Head of caudate nucleus (tissue), 42 donors: ENCODE results near the gene ZNF423.

Experiments
- DNase-seq, 42 donors: peaks; one replicate each; pipeline versions ENCODE4 v3.0.0 to v3.0.0-alpha.2; 2020 to 2021; ENCODE audit warnings: mixed read lengths in 7 of 42
- intact Hi-C: fragments of 100-400 bp; cut with DNase I; formaldehyde crosslinking; loops from one replicate; pipeline ENCODE4 v1.15.0; 2022

The ZNF423 gene

GRCh38 chr16:49465661-49466528 is 390.0 kb downstream of the ZNF423 start:
- DNase-seq, result peak in 11 of 42 donors; percentile 2 to 40 (median 18)
- intact Hi-C loops, result no loop called here

DNA sequence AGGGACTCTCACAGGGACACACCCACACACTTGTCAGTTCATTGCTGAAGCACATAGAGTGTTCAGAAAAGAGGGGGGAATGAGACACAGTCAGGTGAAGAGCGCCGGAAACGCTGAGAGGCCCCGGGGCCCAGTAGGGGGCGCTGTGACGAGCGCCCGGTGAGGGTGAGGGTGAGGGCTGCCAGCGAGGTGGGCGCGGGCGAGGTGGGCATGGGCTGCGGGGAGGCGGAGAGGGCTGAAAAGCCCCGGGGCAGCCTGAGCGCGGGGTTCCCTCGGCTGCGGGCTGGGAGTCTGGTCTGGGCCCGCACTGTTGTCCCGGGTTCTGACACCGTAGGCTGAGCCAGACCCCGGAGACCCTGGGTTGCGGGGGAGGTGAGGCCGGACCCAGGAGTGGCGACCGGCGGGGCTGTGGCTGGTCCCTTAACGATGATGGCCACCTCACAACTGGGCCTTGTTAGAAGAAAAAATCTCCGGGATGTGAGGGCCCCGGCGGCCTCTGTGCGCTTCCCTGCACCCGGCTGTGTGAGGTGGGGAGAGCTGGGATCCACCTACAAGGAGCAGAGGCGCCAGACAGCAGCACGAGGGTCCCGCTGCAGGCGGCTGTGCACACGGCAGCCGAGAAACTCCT is 390.9 kb downstream of the ZNF423 start:
- peak in 12 of 42 donors; percentile 1 to 42 (median 26) for DNase-seq
- intact Hi-C loops, result no loop called here

DNA sequence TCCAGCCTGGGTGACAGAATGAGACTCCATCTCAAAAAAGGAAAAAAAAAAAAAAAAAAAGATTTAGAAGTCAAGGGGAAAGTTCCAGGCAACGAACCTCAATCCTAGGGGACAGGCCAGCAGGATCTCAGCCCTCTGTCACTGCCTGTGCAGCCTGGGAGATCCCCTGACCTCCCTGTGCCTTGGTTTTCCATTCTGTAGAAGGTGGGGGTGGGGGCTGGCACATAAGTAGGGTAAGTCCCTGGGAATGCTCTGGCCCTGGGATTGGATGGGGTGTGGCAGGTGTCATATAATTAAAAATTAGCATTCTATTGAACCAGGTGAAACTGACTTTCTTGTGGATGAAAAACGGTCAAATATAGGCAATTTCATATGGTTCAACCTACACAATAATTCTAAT is 391.8 kb downstream of the ZNF423 start:
- DNase-seq, result peak in 4 of 42 donors; percentile 3 to 13 (median 8)
- intact Hi-C loops, result no loop called here

DNA sequence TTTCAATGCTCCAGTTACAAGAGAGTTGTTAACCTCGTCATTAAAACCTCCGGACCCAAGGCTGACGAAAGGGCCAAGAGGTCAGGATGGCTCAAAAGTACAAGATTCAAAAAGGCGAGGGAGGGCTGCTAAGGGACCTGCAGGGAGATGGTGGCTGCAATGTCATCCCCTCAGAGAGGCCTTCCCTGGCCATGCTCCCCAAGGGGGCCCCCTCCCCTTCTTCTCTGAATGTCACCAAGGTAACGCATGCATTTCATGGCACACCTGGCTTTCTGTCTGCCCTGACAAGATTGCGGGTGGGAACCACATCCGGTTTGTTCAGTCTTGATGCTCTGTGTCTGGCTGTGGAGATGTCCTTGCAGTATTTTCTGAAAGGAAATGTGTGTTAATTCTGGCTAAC is 392.4 kb downstream of the ZNF423 start:
- DNase-seq, result peak in 8 of 42 donors; percentile 3 to 38 (median 18)
- intact Hi-C loops, result no loop called here

DNA sequence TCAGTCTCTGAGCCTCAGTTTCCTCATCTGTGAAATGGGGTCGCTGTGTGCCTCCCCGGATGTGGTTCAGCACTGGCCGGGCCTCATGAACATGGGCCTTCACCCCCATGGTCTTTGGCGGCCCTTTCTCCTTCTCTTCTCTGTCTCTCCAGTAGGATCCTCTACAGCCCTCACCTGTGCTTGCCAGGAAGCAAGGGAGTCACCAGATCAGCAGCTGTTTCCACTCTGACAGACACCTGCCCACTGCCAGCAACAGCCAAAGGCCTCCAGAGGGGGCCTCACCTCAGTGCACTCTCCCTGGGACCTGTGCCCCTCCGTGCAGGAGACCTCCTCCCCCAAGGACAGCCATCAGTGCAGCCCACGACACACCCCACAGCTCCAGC is 392.9 kb downstream of the ZNF423 start:
- DNase-seq, result peak in 6 of 42 donors; percentile 2 to 30 (median 20)
- intact Hi-C loops, result no loop called here

- intact Hi-C loops, result no loop called here
- peak in 8 of 42 donors; percentile 2 to 26 (median 8) for DNase-seq
Observed at GRCh38 chr16:49462362-49462988, 393.4 kb downstream of the ZNF423 start.

GRCh38 chr16:49461517-49461951 is 394.4 kb downstream of the ZNF423 start:
- intact Hi-C loops, result no loop called here
- DNase-seq, result peak in 11 of 42 donors; percentile 2 to 27 (median 14)

- peak in 8 of 42 donors; percentile 3 to 23 (median 12) for DNase-seq
- intact Hi-C loops, result no loop called here
Observed at GRCh38 chr16:49460786-49461470, 395.0 kb downstream of the ZNF423 start.

DNA sequence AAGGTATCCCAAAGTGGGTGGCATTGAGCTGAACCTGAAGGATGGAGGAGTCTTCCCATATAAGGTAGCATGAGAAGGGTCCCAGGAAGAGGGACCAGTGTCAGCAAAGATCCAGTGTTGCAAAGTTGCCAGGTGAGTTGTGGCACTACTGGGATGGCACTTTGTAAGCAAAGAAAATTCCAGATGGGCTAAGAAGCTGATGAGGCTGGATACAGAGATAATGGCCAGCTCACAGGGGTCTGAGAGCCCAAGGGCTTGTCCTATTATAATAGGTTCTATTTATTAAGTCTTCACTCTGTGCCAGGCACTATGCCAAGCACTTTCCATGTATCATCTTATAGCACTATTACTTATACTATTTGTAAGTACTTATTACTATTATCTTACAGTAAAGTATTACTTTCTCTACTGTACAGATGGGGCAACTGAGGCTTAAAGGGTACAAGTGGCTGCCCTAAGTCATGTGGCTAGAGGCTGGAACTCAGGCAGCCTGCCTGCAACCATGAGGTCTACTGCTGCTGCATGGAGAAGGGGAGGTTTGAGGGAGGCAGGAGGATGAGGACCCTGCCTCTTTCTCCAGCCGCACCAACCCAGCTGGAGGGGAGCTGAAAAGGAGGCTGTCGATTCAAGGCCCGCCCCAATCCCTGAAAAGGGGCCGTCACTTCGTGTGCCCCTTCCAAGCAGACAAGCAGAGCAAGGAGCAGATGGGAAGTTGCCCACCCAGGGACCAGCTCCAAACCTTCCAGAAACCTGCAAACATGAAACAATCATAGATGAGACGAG is 395.8 kb downstream of the ZNF423 start:
- peak in 8 of 42 donors; percentile 3 to 16 (median 6) for DNase-seq
- intact Hi-C loops, result no loop called here

DNA sequence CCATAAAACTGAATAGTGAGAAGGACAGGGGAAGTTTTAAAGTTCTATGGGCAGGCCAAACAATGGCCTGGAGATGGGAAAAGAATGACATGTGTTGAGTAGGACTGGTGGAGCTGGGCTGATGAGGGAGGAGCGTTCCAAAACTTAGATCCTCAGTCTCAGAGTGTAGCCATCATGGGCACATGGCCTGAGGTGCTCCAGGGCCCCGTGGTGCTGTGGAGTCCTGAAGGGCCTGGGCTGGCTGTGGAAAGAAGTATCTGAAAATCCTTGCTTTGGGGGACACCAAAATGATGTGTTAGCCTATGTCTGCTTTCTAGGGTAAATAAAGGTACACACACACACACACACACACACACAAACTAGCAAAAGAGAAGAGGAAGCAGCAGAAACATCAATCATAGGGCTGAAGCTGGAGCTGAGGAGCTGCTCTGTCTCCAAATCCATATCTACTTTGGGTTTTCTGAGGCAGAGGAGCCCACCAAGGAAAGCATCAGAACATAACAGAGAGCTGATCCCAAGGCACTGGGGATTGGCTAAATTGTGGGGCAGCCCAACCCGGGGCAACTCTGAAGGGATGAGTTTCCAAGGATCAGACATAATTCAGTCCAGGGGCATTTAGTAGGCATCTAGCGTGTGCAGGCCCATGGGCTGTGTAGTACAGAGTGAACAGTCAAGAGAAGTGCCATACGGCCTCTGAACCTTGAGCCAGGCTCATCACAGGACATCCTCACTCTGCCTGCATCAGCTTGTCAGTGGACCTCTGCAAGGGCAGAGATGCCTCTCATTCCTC is 397.1 kb downstream of the ZNF423 start:
- intact Hi-C loops, result no loop called here
- peak in 9 of 42 donors; percentile 0 to 12 (median 6) for DNase-seq

DNA sequence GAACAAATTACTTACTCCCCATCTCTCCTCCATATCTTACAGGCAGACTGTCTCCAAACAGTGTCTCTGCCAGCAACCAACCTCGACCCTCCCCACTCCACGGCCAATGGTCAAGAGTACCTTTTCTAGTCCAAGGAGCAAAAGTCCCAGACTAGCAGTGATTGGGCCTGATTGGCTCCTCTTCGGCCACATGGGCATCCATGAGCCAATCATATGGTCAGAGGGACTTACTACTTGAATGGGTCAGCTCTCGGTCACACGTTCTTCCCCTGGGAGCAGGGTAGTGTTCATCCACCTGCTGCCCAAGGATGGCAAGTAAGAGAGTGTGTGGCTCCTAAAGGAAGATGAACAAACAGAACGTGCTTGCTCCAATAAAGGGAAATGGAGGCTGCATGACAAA is 397.7 kb downstream of the ZNF423 start:
- peak in 8 of 42 donors; percentile 3 to 12 (median 10) for DNase-seq
- intact Hi-C loops, result no loop called here

DNA sequence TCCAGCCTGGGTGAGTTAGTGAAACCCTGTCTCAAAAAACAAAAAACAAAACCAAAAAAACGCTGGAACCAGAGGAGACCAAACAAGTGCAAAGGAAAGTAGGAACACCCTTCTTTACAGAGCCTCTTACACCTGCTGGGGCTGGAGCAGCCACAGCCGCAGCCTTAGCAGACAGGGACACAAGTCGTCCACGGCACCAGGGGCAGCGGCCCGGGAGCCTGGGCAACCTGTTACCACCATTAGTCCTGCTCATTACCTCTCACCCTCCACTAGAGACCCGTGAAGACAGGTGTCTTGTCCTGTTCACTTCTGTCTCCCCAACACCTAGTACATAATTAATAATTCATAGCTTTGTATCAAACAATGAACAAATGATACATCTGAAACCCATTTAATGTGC is 398.7 kb downstream of the ZNF423 start:
- DNase-seq, result peak in 8 of 42 donors; percentile 2 to 19 (median 11)
- intact Hi-C loops, result no loop called here

DNA sequence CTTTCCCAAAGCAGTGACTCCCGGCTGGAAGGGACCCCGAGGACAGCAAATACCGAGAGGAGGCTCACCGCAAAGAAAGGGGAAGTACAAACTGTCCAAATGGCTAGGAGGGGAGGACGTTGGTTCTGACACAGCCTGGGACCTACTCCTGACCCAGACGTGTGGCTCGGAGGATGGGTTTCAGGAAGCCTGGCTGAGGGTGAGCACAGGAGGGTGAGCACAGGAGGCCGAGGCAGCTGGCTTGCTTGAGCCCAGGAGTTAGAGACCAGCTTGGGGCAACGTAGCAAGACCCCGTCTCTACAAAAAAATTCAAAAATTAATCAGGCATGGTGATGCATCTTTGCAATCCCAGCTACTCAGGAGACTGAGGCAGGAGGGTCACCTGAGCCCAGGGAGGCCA is 399.1 kb downstream of the ZNF423 start:
- peak in 6 of 42 donors; percentile 3 to 22 (median 13) for DNase-seq

DNA sequence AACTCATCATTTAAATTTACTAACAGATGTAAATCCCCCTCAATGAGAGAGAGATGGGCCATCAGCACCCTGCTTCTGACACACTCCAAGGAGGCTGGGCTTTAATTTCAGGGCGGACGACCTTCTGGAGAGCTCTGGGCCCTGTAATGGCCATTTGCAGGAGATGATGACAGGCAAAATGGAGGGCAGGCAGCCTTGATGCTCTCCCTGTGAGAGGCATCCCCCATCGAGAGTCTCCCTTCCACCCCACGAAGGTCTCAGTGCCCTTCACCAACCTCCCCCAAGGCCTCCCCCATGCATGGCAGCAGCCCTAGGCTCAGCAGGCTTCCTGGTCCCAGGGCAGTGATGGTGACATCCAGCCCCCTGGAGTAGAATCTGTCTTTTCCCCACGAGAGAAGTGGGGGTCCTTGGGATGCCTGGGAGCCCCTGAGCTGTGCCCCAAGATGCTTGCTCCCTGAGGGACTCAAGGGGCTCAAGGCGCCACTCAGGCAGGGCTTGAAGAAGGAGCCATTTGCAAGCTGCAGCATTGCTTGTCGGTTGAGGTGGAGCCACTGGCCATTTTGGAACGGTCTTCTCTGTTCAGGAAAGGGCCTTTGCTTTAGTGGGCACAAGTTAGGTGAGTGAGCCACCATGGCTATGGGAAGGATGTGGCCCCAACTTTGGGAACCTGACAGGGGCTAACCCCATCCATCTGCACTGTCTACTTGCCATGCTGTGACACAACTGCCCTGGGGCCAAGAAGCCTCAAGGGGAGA is 399.7 kb downstream of the ZNF423 start:
- DNase-seq, result peak in 8 of 42 donors; percentile 1 to 21 (median 10)
- intact Hi-C loops, result no loop called here

More for the DNA sequence above, 399.1 kb downstream of the ZNF423 start:
- intact Hi-C loops, result no loop called here

DNA sequence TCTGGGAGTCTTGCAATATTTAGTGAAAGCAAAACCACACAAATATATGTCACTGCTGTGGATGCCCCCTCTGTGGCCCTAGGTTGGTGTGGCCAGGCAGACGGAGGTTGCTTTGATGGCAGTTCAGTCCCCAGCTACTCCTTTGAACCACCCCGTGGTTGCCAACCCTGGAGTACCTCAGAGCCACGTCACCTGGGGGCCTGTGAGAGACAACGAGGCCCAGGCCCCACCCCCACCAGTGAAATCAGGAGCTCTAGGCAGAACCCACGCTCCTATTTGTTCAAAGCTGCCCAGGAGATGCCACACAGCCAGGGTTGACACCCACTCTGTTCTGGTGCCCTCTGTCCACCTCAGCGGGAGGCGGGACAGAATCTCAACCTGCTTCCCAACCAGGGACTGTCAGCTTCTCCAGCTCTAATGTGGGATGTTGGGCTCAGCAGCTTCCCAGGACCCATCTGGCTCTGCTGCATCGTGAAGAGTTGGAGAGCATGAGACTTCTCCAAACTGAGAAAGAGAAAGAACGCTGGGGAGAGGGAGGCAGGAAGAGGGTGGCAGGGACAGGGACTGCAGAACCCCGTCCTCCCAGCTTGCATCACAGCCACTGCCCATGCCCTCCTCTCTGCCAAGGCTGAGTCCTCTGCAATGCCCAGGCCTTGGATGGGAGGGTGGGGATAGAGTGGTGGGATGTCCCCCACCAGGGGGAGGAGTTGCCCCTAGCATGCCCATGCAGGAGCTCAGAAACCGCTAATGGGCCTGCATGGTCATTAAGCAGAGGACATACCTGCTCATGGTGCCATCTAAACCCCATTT is 400.5 kb downstream of the ZNF423 start:
- DNase-seq, result peak in 9 of 42 donors; percentile 4 to 25 (median 9)
- intact Hi-C loops, result no loop called here
